Measurements from ENCODE around the gene CACNG5. TPM values are rescaled to one million over a fixed set of nuclear protein-coding genes. Genes with fewer than 3 reads are reported as not detected.

CACNG5 gene
- total RNA-seq, 1 donor from 2014 or later = not detected

- intact Hi-C loops (cut with DNase I) = no loop called here
- ATAC-seq (ENCODE audit: poor library complexity) (no peak), DNase-seq (no peak)
Observed at GRCh38 chr17:66842959-66843358, 8.0 kb downstream of the CACNG5 start.

- ATAC-seq (ENCODE audit: poor library complexity) = no peak
- DNase-seq = no peak
- intact Hi-C loops (cut with DNase I) = no loop called here
Observed at GRCh38 chr17:66843627-66844026, 8.7 kb downstream of the CACNG5 start.

- DNase-seq (no peak), ATAC-seq (ENCODE audit: poor library complexity) (no peak)
- intact Hi-C loops (cut with DNase I) = no loop called here
Observed at GRCh38 chr17:66847704-66848103, 12.8 kb downstream of the CACNG5 start.

GRCh38 chr17:66848496-66848895 is 13.6 kb downstream of the CACNG5 start:
- no peak for DNase-seq

GRCh38 chr17:66849032-66849655 is 14.2 kb downstream of the CACNG5 start:
- intact Hi-C loops (cut with DNase I) = no loop called here
- no peak for ATAC-seq (ENCODE audit: poor library complexity)
- DNase-seq = no peak

More at GRCh38 chr17:66848496-66848895, 13.6 kb downstream of the CACNG5 start:
- intact Hi-C loops (cut with DNase I) = no loop called here
- ATAC-seq (ENCODE audit: poor library complexity) = no peak

GRCh38 chr17:66849851-66850580 is 15.1 kb downstream of the CACNG5 start:
- intact Hi-C loops (cut with DNase I) = no loop called here
- ATAC-seq (ENCODE audit: poor library complexity) = peak; percentile 92
- no peak for DNase-seq

GRCh38 chr17:66850692-66851091 is 15.8 kb downstream of the CACNG5 start:
- intact Hi-C loops (cut with DNase I) = no loop called here
- no peak for ATAC-seq (ENCODE audit: poor library complexity)

GRCh38 chr17:66855204-66855603 is 20.3 kb downstream of the CACNG5 start:
- no peak for ATAC-seq (ENCODE audit: poor library complexity)
- intact Hi-C loops (cut with DNase I) = no loop called here
- DNase-seq = no peak

More at GRCh38 chr17:66850692-66851091, 15.8 kb downstream of the CACNG5 start:
- no peak for DNase-seq

- ATAC-seq (ENCODE audit: poor library complexity) = no peak
- intact Hi-C loops (cut with DNase I) = no loop called here
- DNase-seq = no peak
Observed at GRCh38 chr17:66858226-66859083, 23.5 kb downstream of the CACNG5 start.

GRCh38 chr17:66859353-66859752 is 24.4 kb downstream of the CACNG5 start:
- ATAC-seq (ENCODE audit: poor library complexity) = no peak
- intact Hi-C loops (cut with DNase I) = no loop called here
- no peak for DNase-seq

- DNase-seq (no peak), ATAC-seq (ENCODE audit: poor library complexity) (no peak)
- intact Hi-C loops (cut with DNase I) = no loop called here
Observed at GRCh38 chr17:66860204-66860603, 25.3 kb downstream of the CACNG5 start.

GRCh38 chr17:66863820-66864219 is 28.9 kb downstream of the CACNG5 start:
- DNase-seq = no peak
- intact Hi-C loops (cut with DNase I) = no loop called here
- no peak for ATAC-seq (ENCODE audit: poor library complexity)

GRCh38 chr17:66865151-66865550 is 30.2 kb downstream of the CACNG5 start:
- ATAC-seq (ENCODE audit: poor library complexity) = no peak
- DNase-seq = no peak
- intact Hi-C loops (cut with DNase I) = no loop called here

GRCh38 chr17:66873962-66874361 is 39.0 kb downstream of the CACNG5 start:
- no peak for DNase-seq
- intact Hi-C loops (cut with DNase I) = no loop called here

GRCh38 chr17:66884931-66885330 is 50.0 kb downstream of the CACNG5 start:
- intact Hi-C loops (cut with DNase I) = no loop called here
- no peak for ATAC-seq (ENCODE audit: poor library complexity)
- no peak for DNase-seq

More at GRCh38 chr17:66873962-66874361, 39.0 kb downstream of the CACNG5 start:
- ATAC-seq (ENCODE audit: poor library complexity) = no peak

GRCh38 chr17:66885417-66885816 is 50.5 kb downstream of the CACNG5 start:
- intact Hi-C loops (cut with DNase I) = no loop called here
- ATAC-seq (ENCODE audit: poor library complexity) = no peak
- DNase-seq = no peak

GRCh38 chr17:66889480-66890230 is 54.7 kb downstream of the CACNG5 start:
- DNase-seq (no peak), ATAC-seq (ENCODE audit: poor library complexity) (no peak)
- intact Hi-C loops (cut with DNase I) = no loop called here

GRCh38 chr17:66892246-66892645 is 57.3 kb downstream of the CACNG5 start:
- intact Hi-C loops (cut with DNase I) = no loop called here
- ATAC-seq (ENCODE audit: poor library complexity) (no peak), DNase-seq (no peak)

GRCh38 chr17:66893382-66893781 is 58.5 kb downstream of the CACNG5 start:
- no peak for ATAC-seq (ENCODE audit: poor library complexity)
- DNase-seq = no peak
- intact Hi-C loops (cut with DNase I) = no loop called here
